ENCODE measurements around the gene CHST15.

CHST15 gene

DNA sequence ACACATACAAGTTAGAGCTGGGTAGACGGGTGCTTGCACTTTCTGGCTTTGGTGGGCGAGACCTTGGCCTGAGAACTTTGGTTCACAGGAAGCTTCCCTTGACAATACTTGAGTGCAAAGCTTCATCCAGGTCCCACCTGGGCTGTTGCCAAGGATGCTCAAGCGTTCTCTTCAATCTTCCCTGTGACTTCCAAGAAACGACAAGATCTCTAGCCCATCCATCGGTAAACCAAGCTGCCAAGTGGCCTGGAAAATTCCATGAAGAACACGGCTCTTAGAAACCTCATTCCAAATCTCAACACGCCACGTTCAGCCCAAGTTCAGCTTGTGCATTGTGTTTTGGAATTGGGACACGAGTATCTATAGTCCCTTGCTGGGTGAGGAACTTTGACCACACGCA, 84.7 kb downstream of the CHST15 start:
- no peak for DNase-seq

- no peak for DNase-seq
Measured at GRCh38 chr10:124008187-124008586, 85.2 kb downstream of the CHST15 start.

GRCh38 chr10:124007773-124008145, 85.6 kb downstream of the CHST15 start:
- no peak for DNase-seq

DNA sequence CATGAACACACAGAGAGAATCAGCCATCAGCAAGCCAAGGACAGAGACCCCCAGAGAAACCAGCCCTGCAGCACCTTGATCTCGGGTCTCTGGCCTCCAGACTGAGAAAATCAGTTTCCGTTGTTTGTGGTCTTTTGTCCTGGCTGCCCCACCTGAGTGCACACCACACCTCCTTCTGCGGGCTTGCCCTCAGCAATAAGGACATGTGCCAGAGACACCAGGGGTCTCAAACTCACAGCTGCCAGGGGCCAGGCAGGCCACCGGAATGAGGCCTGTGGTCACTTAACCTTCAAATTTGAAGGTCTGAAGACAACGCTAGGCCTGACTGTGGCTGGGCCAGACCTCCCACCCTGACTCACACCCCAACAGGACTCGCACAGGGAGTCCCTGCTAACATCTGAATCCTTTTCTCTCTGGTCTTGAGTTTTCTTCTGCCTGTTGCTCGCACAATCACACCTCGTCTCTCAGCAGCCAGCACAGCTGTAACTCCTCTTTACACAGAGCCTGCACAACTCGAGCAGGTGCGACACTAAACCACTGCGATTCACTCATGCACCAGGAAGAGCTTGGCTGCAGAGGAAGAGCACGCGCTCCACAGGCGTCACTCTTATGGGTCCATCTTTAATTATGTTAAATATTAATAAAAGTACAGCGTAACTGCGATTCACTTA, 86.2 kb downstream of the CHST15 start:
- DNase-seq, result no peak

DNA sequence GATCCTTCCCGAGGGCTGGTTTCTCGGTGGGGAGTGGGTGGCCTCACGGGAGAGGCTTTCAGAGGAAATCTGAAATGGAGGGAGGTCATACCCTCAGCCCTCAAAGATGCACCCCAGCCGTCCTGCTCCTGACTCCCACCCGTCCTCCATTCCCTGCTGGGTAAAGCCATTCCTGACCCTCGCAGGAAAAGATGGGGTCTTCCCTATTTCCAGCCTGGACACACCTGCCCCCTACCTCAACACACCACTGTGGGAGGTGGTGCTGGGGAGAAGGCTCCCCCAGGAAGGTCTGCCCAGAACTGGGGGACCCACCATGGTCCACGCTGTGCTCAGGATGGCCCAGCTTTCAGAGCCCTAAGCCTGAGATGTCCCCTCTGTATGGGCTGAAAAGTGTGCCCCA, 86.9 kb downstream of the CHST15 start:
- no peak for DNase-seq

DNA sequence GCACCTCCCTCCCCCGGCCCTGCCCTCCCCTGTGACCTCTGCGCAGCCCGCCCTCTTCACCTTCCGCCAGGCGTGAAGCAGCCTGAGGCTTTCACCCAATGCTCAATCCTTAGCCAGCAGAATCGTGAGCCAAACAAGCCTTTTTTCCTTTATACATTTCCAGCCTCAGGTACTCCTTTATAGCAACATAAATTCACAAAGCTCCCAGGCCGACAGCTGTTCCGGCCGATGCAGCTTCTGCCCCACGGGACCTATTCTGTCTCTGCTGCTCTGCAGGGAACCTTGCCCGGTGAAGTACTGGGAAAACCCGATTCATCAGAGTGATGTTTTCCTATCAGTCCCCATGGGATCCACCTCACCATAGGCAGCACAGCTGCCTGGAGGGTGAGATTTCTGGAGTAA, 87.4 kb downstream of the CHST15 start:
- peak; percentile 62 for DNase-seq

DNA sequence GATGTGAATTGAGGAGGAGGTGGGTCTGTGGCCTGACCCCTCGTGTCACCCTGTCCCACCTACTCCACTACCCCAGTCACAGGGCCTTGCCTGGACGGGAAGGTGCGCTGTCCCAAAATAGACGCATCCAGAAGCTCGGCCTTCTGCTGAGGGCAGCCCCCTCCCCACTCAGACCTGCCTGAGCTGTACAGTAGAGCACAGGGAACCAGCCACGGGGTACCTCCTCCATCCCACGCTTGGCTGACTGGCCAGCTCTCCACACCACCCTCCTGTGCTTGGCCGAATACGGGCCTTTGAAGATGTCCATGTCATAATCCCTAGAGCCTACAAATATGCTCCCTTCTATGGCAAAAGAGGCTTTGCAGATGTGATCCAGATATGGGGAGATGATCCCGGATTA, 88.3 kb downstream of the CHST15 start:
- no peak for DNase-seq

DNA sequence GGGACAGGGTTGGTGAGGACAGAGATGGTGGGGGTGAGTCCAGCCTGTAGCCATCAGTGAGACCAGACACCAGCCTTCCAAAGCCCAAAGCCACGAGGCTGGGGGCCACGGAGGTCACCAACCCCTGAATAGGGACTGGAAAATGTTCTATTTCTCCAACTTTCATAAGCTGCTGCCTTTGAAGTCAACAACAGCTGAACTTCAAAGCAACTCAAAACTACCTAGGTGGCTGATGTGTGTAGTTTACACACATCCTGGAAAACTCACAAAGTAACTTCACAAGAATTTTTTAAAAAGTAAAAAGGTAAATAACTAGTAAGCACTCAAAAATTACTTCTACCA, 88.8 kb downstream of the CHST15 start:
- DNase-seq, result no peak

DNA sequence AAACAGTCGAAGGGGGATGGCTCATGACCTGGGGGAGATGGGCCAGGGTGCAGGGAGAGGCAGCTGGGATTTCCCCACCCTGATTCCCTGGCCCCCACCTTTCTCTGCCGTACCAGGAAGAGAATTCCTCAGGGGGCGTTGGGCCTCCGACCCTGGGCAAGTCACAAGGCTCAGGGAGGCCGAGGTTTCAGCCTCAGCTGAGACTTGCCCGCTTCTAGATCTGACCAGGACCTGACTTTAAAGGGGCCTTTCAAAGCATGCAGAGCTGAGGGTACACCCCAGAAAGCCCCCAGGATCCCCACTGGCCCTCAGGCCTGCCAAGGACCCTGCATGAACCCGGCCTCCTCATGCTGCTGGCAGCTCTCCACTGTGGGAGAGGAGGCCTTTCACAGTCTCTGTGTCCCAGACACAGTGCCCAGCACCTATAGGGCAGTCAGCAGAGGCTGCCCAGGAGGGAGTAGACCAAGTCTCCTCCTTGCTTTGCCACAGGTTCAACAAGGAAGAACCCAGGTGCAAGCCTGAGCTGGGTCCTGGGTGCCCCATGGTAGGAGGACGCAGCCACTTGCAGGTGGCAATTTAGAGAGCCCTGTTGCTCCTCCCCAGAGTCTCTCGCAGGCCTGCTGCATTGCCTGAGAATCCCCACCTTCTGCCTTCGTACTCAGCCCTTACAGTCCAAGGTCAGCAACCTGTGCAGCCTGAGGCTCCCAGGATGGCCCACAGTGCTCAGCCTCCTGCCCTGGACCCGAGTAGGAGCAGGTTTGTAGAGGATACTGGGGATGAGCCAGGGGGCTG, 89.3 kb downstream of the CHST15 start:
- no peak for DNase-seq

DNA sequence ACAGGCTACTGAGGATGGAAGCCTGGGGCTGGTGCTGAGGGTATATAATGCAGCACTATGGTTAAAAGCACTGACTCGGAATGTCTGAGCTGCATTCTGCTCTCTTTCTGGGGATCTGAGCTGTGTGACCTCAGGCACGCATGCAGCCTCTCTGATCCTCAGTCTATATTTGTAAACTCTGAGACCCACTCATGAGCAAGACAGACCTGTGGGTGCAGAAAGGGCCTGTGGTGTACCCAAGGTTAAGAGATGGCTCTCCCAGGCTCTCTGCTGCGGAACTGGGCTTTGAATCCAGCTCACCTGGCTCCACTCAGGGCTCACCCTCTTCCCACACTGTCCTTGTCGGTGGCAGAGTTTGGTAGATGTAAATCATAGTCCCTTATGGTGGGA, 89.9 kb downstream of the CHST15 start:
- DNase-seq, result no peak

DNA sequence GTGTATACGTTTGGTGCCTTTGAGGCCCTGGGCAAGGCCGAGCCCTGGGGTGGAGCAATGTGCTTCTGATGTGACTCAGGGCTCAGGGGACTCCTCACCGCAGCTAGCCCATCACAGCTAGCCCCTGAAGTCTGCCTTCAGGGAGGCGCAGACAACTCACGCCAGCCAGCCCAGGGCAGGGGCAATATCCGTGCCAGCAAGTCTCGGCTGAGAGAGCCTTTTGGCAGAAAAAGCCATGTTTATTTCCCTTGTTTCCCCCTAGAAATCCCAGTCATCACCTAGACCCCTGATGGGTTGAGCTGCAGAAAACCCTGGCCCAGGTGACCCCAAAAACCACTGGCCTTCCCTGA, 90.4 kb downstream of the CHST15 start:
- DNase-seq, result no peak

DNA sequence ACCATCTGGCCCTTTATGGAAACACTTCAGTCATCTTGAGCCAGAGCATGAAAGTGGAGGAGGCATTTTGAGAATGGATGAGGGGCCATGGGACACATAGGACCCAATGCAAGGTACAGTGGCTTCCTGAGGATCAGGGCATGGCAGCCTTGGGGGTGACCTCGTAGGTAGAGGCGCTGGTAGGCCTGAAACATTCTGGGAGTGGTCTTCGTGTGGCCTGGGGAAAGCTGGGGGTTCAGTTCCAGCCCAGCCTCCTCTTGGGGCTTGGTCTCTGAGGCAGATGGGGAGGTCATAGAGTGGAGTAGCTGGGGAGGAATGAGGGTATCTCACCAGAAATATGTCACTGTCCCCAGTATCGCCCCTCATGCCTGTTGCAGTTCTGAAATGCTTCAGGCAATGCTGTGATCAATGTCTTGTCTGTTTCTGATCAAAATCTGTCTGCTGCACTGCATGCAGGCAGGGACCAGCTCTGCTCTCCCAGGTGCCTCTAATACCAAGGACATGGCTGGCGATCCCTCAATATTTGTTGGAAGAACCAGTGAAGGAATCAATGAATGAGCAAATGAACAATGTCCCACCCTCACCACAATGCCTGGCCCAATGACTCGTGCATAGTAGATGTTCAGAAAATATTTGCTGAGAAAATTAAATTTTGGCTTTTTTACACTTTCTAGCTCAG, 90.9 kb downstream of the CHST15 start:
- no peak for DNase-seq

DNA sequence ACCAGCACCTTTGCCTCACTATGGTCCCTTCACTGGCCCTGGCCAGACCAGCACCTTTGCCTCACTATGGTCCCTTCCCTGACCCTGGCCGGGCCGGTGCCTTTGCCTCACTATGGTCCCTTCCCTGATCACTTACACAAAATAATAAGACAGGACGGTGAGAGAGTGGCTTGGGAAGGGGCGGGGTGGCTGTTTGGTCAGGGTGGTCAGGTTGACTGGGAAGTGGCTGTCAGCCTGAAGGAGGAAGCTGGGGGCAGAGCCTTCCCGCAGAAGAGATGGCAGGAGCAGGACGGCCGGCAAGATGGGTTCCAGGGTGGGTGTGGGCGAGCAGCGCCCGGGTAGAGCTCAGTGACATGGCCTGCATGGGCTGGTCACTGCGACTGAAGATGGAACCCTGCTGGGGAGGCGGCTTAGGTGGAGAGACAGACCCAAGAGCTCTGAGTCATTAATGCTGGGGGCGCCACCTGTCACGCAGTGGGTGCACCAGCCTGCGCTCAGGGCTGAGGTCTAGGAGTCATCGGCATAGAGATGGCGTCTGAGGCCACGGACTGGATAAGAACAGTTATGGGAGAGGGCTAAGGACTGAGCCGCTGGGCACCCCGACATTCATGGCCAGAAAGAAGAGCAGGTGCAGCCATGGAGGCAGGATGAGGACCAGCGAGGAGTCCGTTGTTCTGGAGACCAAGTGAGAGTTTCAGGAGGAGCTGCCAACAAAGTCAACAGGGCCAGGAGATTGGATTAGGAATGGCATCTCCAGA, 91.8 kb downstream of the CHST15 start:
- DNase-seq, result no peak

DNA sequence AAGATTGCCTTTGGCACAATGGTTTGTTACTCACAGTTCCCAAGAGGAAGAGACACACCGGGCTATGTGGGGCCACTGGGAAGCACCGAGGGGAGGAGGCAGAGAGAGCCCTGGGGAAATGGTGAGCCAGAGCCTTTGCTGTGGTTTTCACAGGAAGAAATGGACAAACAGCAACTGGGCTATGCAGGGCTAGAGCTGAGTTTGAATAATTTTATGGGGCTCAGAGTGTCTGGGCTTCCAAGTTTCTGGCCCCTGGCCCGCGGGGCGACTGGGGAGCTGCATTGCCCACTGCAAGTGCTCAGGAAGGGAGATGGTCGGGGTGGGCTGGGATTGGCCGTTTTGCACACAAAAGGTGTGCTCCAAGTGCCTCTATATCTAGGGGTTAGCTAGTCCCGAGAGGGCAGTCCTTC, 92.6 kb downstream of the CHST15 start:
- DNase-seq, result peak; percentile 30

DNA sequence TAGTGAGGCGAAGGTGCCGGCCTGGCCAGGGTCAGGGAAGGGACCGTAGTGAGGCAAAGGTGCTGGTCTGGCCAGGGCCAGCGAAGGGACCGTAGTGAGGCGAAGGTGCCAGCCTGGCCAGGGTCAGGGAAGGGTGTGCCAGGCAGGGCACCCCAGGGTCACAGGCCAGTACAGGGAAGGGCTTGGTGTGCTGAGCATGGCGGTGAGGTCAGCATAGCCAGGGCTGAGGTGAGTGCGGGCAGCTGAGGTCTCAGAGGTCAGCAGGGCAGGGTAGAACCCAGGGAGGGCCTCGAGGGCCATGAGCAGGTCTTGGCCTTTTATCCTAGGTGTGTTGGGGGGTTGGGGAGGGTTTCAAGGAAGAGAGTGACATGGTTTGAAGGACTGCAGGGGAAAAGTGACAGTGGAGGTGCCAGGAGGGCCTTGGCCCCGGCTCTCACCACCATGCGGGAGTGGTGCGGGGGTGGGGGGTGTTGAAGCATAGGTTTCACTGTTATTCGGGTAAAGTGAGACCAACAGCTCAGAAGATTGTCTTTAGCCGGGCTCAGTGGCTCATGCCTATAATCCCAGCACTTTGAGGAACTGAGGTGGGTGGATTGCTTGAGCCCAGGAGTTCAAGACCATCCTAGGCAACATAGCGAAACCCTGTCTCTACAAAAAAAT, 93.3 kb downstream of the CHST15 start:
- DNase-seq, result no peak

- DNase-seq, result no peak
Measured at GRCh38 chr10:123999261-123999660, 94.1 kb downstream of the CHST15 start.

GRCh38 chr10:123998197-123999141, 94.9 kb downstream of the CHST15 start:
- DNase-seq, result peak; percentile 7

GRCh38 chr10:123997486-123998196, 95.8 kb downstream of the CHST15 start:
- DNase-seq, result peak; percentile 98

DNA sequence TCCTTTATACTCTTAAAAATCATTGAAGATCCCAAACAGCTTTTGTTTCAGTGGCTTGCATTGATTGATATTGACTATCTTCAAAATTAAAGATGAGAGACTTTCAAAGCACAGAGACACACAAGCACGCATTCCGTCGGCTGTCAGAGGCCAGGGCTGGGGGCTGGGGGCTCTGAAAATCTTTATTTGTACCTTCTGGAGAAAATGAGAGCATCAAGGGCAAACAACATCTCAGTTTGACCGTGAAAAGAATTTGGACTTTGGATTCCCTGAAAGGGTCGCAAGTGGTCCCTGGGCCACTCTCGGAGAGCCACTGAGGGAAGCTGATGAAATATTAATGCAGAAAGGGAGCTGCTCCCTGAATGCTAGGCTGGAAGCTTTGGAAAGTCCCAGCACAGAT, 96.4 kb downstream of the CHST15 start:
- DNase-seq, result no peak

- no peak for DNase-seq
Measured at GRCh38 chr10:123996302-123996701, 97.1 kb downstream of the CHST15 start.

GRCh38 chr10:123995461-123996131, 97.8 kb downstream of the CHST15 start:
- DNase-seq, result peak; percentile 88
